ENCODE data around the gene PRLHR.

PRLHR gene

GRCh38 chr10:118557946-118558345 is 37.5 kb downstream of the PRLHR start:
- DNase-seq: no peak

- DNase-seq: no peak
Measured at GRCh38 chr10:118551535-118552100, 43.8 kb downstream of the PRLHR start.

GRCh38 chr10:118547282-118547681 is 48.2 kb downstream of the PRLHR start:
- DNase-seq: no peak

- DNase-seq: no peak
Measured at GRCh38 chr10:118546479-118546878, 49.0 kb downstream of the PRLHR start.

GRCh38 chr10:118545381-118545780 is 50.1 kb downstream of the PRLHR start:
- no peak for DNase-seq

GRCh38 chr10:118544401-118544948 is 51.0 kb downstream of the PRLHR start:
- DNase-seq: no peak

GRCh38 chr10:118543714-118544400 is 51.6 kb downstream of the PRLHR start:
- peak; percentile 14 to 23 for DNase-seq

- no peak for DNase-seq
Measured at GRCh38 chr10:118542745-118543144, 52.7 kb downstream of the PRLHR start.

- DNase-seq: no peak
Measured at GRCh38 chr10:118542205-118542604, 53.2 kb downstream of the PRLHR start.

- no peak for DNase-seq
Measured at GRCh38 chr10:118541718-118542117, 53.7 kb downstream of the PRLHR start.
